Activated CD8-positive, alpha-beta memory T cell treated with anti-CD3 and anti-CD28 coated beads, Interleukin-2, amount 50 U/mL, for 1 hour (primary cell): ENCODE measurements around the gene PAX8.
A peak's percentile ranks its signal among the peaks of the same experiment; 100 is the strongest.

Experiments used
- DNase-seq: peaks from one replicate; pipeline ENCODE4 v3.0.0-alpha.2; 2020; ENCODE audit errors: extremely low read depth

Gene PAX8

GRCh38 chr2:113203217-113203530 is 75.5 kb downstream of the PAX8 start:
- no peak for DNase-seq

GRCh38 chr2:113202305-113203216 is 76.2 kb downstream of the PAX8 start:
- no peak for DNase-seq

DNA sequence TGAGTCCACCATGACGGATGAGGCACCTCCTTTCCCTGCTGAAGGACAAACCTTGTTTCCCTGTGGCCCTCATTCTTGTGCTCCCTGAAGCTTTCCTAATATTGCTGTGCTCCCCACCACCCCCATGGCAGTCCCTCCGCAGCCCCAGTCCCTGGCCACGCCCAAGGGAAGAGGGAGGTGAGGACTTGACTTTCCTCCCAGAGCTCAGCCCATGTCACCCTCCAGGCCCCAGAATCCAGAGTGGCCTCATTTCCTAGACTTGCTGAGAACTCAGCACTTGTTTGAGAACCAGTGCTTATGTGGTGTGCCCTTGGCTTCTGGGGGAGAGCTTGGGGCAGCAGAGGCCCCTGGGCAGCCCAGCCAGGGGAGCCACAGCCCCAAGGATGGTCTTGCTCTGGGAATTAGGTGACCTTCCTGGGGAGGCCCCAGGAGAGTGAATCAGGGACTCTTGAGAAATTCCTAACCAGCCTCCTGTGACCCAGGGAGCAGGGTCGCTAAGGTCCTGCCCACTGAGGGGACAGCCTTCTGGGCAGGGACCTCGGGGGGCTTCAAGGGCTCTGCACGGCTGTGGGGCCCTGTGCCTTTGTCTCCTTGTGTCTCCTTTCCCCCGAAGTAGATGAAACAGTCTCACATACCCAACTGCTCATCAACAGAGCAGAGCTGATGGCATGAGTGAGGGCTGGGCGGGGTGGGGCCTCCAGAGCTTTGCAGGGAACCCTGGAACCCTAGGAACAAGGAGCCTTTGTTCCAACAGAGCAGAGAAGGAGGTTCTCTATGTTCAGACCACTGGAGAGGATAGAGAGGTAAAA is 77.0 kb downstream of the PAX8 start:
- no peak for DNase-seq

DNA sequence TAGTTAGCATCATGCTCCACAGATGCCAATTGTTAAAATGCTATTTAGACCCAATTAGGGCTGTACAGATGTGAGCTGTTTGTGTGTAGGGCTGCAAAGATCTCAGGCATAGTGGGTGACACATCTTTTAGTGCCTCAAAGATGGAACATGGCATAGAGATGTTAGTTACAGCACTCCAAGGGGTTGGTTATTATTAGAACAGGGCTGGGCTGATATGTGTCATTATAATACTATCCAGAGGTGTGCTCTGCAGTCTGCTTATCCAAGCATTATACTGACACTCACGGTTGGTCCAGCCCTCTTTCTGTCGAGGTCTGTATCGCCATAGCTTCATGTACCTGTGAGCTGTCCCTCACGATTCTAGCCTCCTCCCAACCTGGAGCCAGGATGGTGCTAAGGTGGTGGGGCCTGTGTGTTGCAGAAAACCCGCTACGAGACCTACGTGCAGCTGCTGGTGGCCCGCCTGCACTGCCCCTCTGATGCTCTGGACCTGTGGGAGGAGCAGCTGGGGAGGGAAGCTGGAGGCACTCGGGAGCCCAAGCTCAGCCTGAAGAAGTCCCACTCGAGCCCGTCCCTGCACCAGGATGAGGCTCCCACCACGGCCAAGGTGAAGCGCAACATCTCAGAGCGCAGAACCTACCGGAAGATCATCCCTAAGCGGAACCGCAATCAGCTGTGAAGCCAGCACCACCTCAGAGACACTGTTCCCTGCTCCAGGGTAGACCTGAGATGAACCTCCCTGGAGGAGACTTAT is 77.8 kb downstream of the PAX8 start:
- no peak for DNase-seq

DNA sequence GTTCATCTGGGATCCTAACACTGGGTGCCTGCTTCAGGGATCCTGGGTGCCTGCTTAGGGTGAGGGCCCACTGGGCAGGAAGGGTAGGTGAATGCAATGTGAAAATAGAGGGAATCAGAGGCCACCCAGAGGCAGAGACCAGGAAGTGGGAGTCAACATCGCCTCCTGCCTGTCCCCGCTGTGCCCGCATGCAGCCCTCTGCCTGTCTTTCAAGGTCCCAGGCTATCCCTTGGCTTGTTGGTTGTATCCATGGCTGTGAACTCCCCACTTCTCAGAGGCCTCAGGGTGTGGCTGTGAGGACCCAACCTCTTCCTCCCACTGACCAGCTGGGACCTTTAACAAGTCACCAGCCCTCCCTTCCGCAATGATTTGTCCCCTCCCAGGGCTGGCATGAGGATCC is 78.5 kb downstream of the PAX8 start:
- DNase-seq = no peak

DNA sequence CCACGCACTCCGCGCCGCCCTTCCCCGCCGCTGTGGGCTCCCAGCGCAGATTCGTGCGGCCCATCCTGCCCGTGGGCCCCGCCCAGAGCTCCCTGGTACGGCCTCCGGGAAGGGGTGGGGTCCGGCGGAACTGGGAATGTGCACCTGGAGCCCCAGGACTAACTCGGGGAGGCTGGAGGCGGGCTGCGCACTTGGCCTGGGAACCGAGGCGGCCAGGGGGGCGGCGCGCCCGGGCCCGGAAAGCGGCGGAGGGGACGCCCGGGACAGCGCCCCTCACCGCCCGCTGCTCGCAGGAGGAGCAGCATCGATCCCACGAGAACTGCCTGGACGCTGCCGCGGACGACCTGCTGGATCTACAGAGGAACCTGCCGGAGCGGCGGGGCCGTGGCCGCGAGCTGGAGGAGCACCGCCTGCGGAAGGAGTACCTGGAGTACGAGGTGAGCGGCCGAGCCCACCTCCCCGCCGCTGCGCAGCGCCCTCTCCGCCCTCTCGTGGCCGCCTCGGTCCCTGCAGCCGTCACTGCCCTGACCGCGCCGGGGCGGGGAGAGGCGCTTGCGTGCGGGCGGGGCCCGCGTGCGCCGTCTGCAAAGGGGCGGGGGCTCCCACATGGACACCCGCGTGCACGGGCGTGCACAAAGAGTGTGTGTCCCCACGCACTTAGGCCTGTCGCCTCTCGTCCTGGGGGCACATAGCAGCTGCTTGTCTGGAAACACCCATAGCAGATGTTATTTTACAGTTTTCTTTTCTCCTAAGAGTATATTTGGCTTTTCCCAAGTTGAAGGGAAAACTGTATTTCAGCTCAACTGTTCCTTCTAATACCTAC is 79.7 kb downstream of the PAX8 start:
- DNase-seq = peak; percentile 19

DNA sequence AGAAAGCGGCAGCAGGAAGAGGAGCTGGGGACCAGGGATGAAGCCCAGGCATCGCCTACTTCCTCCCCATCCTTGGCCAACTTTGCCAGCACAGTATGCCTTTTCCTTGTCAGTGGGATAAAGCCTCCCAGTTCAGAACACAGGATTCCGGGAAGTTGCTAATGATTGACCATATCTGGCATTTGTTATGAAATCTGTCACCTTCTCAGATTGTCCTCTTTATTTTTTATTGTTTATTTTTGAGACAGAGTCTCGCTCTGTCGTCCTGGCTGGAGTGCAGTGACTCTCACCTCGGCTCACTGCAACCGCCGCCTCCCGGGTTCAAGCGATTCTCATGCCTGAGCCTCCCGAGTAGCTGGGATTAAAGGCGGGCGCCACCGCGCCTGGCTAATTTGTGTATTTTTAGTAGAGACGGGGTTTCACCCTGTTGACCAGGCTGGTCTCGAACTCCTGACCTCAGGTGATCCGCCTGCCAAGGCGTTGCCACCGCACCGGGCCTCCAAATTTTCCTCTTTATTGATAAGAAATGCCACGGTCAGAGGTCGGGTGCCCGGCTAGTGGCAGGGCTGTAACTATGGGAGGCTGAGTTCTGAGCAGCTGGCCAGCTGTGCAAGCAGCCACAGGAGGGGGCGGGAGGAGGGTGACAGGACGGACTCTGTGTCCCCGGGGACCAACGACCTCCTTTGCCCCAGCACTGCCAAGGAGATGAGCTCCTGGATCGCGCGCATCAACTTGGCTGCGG is 80.5 kb downstream of the PAX8 start:
- no peak for DNase-seq

DNA sequence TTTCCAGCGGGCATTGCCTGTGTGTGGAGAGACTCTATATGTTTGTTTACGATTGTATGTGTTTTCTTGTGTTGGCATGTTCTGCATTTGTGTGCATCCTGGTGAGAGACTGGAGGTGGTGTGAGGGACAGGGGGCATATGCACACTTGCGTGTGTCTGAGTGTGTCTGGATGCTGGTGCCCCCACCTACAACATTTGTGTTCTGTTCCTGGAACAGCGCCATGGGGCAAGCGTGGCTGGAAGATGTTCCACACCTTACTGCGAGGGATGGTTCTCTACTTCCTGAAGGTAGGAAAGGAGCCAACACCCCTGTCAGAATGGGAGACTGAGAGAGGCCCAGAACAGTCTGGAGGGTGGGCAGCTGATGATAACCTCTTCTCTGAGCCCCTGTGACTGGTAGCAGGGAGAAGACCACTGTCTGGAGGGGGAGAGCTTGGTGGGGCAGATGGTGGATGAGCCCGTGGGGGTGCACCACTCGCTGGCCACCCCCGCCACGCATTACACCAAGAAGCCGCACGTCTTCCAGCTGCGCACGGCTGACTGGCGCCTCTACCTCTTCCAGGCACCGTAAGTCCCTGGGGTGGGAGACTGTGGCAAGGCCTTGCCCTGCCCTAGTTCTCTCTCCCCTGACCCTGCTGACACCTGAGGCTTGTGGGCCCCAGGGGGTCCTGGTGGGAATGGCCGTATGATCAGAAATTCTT is 81.2 kb downstream of the PAX8 start:
- DNase-seq = no peak

DNA sequence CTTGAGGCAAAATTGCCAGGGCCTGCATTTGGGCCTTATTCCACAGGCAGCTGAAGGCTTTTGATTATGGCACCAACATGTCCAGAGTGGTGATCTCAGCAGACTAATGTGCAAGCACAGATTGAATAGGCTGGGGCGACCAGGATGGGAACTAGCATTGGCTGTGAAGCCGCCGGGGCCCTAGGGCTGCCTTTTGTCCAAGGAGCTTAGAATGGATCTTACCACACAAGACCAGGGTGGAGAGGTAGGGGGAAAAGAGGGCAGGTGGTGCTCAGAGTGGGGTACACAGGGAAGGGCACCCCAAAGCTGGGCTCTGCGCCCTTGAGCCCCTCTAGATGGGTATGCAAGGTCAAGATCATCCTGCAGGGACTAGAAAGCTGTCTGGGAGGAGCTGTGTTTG is 81.9 kb downstream of the PAX8 start:
- DNase-seq = no peak

GRCh38 chr2:113195923-113196501 is 82.7 kb downstream of the PAX8 start:
- DNase-seq = no peak

DNA sequence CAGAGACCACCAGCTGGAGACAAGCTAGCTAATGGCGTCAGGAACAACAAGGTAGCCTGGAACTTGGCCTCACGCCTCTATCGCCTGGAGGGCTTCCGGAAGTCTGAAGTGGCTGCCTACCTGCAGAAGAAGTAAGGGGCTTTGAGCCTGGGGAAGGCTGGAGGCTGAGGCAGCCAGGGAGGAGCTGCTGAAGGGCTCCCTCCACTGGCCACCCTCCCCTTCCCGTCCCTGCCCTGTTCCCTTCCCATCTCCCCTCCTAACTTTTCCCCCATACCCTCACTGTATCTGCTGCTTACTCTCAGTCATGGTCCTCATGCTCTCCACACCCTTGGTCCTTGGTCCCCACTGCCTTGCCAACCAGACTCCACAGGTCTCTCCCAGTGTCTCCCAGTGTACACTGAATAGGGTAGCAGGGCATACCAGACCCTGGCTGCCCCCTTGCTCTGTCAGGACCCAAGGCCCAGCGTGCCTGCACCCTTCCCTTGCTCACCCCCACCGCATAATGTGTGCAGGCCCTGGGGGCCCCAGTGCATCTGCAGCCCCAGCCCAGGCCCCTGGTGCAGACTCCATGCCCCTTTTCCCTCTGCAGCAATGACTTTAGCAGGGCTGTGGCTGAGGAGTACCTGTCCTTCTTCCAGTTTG is 86.1 kb downstream of the PAX8 start:
- DNase-seq = no peak

GRCh38 chr2:113190871-113191270 is 87.8 kb downstream of the PAX8 start:
- no peak for DNase-seq

DNA sequence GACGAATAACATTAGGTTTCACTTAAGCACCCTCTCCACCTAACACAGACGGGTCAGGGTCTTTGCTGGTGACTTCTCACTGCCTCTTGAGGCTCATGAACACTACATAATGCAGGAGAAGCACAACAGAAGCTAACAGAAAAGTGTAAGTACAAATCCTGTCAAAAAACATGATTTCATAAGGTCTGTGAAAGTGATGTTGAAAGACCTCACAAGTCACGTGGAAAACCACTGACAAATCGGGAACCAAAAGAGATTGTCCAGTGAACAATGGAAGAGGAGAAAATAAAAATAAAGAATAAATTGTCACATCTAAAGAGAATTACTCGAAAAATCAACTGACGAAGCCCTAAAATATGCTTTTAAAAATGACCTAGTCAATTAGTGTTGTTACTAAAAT is 91.0 kb downstream of the PAX8 start:
- no peak for DNase-seq

DNA sequence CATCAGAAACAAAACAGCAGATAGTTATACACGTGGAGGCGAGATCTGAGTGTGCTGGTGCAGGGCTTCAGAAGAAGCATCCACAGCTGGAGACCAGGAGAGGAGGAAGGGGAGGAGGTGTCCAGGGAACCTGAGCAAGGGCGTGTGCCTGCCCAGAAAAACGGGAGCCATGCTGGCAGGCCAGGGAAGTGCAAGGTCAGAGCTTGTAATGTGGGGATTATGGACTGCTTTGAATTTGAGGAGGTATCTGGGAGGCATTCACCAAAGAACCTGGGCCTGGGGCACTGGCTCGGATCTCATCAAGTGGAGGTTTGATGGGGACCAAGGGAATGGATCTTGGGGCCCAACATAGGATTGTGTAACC is 92.3 kb downstream of the PAX8 start:
- no peak for DNase-seq

DNA sequence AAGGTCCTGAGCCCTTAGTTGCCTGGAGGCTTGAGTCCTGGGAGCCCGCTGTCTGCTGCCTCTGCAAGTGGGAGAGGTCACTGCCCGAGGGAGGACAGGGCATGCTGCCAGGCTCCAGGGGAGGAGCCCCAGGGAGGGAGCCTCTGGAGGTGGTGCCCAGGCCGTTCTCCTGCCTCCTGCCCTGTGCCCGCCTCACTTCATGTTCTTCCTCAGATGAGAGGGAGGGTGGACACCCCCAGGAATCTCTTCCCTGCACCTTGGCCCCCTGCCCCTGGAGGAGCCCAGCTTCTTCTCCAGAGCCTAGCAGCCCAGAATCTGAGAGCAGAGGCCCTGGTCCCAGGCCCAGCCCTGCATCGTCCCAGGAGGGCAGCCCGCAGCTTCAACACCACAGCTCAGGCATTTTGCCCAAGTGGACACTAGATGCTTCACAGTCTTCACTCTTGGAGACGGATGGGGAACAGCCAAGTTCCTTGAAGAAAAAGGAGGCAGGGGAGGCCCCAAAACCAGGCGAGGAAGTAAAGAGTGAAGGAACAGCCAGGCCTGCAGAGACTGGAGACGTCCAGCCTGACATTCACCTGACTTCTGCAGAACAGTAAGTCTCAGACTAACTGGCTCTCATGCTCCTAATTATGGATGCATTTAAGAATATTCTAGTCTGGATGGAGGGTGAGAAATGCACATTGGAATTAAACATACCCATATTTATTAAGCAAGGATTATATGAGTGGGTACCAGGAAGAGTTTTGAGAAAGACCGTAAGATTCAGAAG is 92.9 kb downstream of the PAX8 start:
- no peak for DNase-seq

DNA sequence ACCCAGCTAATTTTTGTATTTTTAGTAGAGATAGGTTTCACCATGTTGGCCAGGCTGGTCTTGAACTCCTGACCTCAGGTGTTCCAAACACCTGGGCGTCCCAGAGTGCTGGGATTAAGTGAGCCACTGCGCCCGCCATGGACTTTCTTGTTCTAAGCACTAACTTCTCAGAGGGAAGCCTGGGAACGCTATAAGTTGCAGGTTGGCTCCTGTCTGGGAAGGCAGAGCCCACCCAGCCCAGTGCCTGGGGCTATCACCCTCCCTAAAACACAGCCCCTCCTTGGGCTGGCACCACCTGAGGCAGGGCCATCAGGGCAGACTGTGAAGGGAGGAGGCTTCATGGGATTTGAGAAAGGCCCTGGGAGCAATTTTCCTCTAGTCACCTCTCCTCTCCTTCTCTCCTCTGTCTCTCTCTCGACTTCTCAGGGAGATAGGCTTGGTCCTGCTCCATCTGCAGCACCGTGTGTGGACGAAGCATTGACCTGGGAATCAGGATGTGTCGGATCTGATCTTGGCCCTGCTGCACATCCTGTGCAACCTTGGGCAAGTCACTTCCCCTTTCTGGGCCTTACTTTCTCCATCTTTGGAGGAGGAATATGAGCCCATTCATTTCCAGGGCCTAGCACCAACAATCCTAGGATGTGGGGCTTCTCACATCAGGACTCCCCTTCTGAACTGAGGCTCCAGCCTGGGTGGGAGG is 94.0 kb downstream of the PAX8 start:
- DNase-seq = no peak

DNA sequence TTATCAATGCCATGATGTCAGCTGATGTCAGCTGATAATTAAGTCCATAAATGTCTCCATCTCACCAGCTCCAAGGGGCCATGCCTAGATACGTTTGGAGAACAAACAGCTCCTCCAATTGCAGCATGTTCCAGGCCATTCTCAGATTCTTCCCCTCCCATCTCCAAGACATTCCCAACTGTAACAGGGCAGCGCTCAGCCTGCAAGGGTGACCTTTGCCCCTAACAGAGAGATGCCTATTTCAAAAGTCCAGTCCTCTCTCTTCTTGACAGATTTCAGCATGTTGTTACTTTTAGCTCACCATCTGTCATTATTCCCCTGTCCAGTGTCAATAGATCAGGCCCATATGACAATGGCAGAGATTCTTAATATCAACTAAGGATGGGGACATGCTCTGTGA is 95.0 kb downstream of the PAX8 start:
- no peak for DNase-seq

- DNase-seq = no peak
Measured at GRCh38 chr2:113183264-113183663, 95.5 kb downstream of the PAX8 start.
